ENCODE results near the gene VEGFC. TPM values are rescaled to one million over a fixed set of nuclear protein-coding genes. Genes with fewer than 3 reads are reported as not detected.

The VEGFC gene
- total RNA-seq, 1 experiment from 2014 or later, result not detected

DNA sequence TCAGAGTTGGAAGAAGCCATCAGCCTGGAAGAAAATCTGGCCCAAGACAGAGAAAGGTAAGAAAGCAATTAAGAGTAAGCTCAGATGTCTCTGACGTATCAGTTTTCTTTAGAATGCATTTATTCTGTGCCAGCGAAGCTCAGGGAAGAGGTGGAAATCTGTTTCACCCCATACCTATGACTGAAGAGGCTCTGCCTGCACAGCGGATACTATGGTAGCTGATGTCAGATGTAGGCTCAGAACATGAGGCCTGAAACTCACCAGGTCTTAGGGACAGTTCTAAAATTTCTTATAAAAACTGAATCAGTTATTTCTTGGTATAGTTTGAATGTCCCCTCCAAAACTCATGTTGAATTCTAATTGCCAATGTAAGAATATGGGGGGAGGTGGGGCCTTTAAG is 30.9 kb downstream of the VEGFC start:
- ATAC-seq (no peak), DNase-seq (ENCODE audit: low read depth, low spot score) (no peak)
- BruUV-seq (replicated peaks), result no TSS peak
- Histone ChIP-seq H4K20me1 (ENCODE audit: insufficient read depth) (no peaks in the 10 kb centered on the region), H2AFZ (ENCODE audit: low read depth, low read length, poor library complexity, severe bottlenecking) (no peak overlapping the region), H3K36me3 (ENCODE audit: control insufficient read depth in 1 of 2, insufficient read depth in 2 of 2, low read length in 2 of 2) (no peaks in the 10 kb centered on the region), H3K27ac (ENCODE audit: low read depth, low read length) (no peak overlapping the region), H3K27me3 (ENCODE audit: insufficient read depth, low read length) (no peaks in the 10 kb centered on the region), H3K4me1 (ENCODE audit: control insufficient read depth in 1 of 2, insufficient read depth in 2 of 2, low read length in 2 of 2) (no peaks in the 10 kb centered on the region), H3K9me2 (ENCODE audit: insufficient read depth) (no peaks in the 10 kb centered on the region), H3K9me3 (ENCODE audit: control insufficient read depth in 1 of 2, insufficient read depth in 1 of 2, low read depth in 1 of 2, low read length in 2 of 2) (no peaks in the 10 kb centered on the region), H3K9ac (ENCODE audit: low read length) (no peak overlapping the region), H3K4me2 (ENCODE audit: low read length) (no peak overlapping the region), H3K4me3 (replicated peaks in 1 of 2; ENCODE audit: low read depth in 1 of 2, low read length in 2 of 2) (no peak overlapping the region), H3K79me2 (ENCODE audit: insufficient read depth, low read length) (no peaks in the 10 kb centered on the region)
- TF ChIP-seq SP1 (IDR thresholded peaks at IDR 0.05; ENCODE audit: low read depth) (no peak), JUND (IDR thresholded peaks at IDR 0.05) (no peak), ELF1 (IDR thresholded peaks at IDR 0.05; ENCODE audit: borderline replicate concordance, low read depth) (no peak), ATF3 (IDR thresholded peaks at IDR 0.05) (no peak), TCF7L2 (IDR thresholded peaks at IDR 0.05; ENCODE audit: borderline replicate concordance, extremely low read depth, insufficient read depth, insufficient read length) (no peak), EZH2 (IDR thresholded peaks at IDR 0.05) (no peak), EGR1 (IDR thresholded peaks at IDR 0.05; ENCODE audit: low read depth) (no peak), RAD21 (IDR thresholded peaks at IDR 0.05; ENCODE audit: low read depth) (no peak), CEBPB (IDR thresholded peaks at IDR 0.05; ENCODE audit: low read depth) (no peak), ZNF274 (IDR thresholded peaks at IDR 0.05; ENCODE audit: low read depth, low read length) (no peak), SIN3A (IDR thresholded peaks at IDR 0.05; ENCODE audit: low read depth) (no peak), YY1 (IDR thresholded peaks at IDR 0.05; ENCODE audit: extremely low read depth, insufficient replicate concordance, low read depth, low read length) (no peak), EZH2phosphoT487 (IDR thresholded peaks at IDR 0.05; ENCODE audit: borderline replicate concordance) (no peak), ZFX (IDR thresholded peaks at IDR 0.05) (no peak), POLR2AphosphoS5 (IDR thresholded peaks at IDR 0.05; ENCODE audit: low read depth, low read length) (no peak), POLR2A (IDR thresholded peaks at IDR 0.05; ENCODE audit: borderline replicate concordance, extremely low read depth, insufficient read depth, insufficient read length) (no peak)
- TF ChIP-seq, protein P1, sequence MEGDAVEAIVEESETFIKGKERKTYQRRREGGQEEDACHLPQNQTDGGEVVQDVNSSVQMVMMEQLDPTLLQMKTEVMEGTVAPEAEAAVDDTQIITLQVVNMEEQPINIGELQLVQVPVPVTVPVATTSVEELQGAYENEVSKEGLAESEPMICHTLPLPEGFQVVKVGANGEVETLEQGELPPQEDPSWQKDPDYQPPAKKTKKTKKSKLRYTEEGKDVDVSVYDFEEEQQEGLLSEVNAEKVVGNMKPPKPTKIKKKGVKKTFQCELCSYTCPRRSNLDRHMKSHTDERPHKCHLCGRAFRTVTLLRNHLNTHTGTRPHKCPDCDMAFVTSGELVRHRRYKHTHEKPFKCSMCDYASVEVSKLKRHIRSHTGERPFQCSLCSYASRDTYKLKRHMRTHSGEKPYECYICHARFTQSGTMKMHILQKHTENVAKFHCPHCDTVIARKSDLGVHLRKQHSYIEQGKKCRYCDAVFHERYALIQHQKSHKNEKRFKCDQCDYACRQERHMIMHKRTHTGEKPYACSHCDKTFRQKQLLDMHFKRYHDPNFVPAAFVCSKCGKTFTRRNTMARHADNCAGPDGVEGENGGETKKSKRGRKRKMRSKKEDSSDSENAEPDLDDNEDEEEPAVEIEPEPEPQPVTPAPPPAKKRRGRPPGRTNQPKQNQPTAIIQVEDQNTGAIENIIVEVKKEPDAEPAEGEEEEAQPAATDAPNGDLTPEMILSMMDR (IDR thresholded peaks at IDR 0.05 in 2 of 3, conservative IDR thresholded peaks at IDR 0.05 in 1 of 3; ENCODE audit: borderline replicate concordance in 1 of 3, insufficient read depth in 1 of 3, low read depth in 2 of 3, low read length in 2 of 3), result no peak
- TF ChIP-seq, protein P2, sequence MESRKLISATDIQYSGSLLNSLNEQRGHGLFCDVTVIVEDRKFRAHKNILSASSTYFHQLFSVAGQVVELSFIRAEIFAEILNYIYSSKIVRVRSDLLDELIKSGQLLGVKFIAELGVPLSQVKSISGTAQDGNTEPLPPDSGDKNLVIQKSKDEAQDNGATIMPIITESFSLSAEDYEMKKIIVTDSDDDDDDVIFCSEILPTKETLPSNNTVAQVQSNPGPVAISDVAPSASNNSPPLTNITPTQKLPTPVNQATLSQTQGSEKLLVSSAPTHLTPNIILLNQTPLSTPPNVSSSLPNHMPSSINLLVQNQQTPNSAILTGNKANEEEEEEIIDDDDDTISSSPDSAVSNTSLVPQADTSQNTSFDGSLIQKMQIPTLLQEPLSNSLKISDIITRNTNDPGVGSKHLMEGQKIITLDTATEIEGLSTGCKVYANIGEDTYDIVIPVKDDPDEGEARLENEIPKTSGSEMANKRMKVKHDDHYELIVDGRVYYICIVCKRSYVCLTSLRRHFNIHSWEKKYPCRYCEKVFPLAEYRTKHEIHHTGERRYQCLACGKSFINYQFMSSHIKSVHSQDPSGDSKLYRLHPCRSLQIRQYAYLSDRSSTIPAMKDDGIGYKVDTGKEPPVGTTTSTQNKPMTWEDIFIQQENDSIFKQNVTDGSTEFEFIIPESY (IDR thresholded peaks at IDR 0.05; ENCODE audit: extremely low read depth, insufficient replicate concordance, low read length), result no peak
- TF ChIP-seq, protein P3, sequence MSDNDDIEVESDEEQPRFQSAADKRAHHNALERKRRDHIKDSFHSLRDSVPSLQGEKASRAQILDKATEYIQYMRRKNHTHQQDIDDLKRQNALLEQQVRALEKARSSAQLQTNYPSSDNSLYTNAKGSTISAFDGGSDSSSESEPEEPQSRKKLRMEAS (IDR thresholded peaks at IDR 0.05), result no peak
- POLR2A ChIA-PET, result no interaction called here
- CTCF ChIA-PET, result no interaction called here
- intact Hi-C loops (cut with micrococcal nuclease), result no loop called here
- RAD21 ChIA-PET (ENCODE audit: low non-redundant PET in 1 of 2, low total read pairs in 2 of 2, uncharacterized antibody in 2 of 2, unreplicated experiment in 2 of 2), result no interaction called here

Data from HCT116 (cell line).